GM10248 (cell line): Measurements from ENCODE around the gene XRN1.
A peak's percentile ranks its signal among the peaks of the same experiment; 100 is the strongest.
"Not testable (repeated sequence)": the region's sequence is repeated elsewhere in the genome, so short reads cannot be mapped to it uniquely, and the experiment has no call there.

Experiments
- CTCF ChIA-PET: fragments of 300-600 bp; sonication (Branson Sonifier 250); formaldehyde crosslinking; extraction: SDS; loops from one replicate; lab custom pipeline; 2021; ENCODE audit warnings: antibody characterized with exemption; lab: Yijun Ruan, JAX
- POLR2A ChIA-PET: fragments of 350-650 bp; sonication (Branson Sonifier 250); formaldehyde crosslinking; extraction: SDS; loops from one replicate; lab custom pipeline; 2020; ENCODE audit warnings: antibody characterized with exemption; lab: Yijun Ruan, JAX
- DNase-seq: peaks from one replicate; pipeline ENCODE4 v3.0.0; 2012; ENCODE audit errors: extremely low spot score
- TF ChIP-seq, protein P1 (sequence below): IDR thresholded peaks from 2 replicates; pipeline ENCODE4 v1.5.1; 2012; ENCODE audit warnings: mild to moderate bottlenecking, low read depth; ENCODE audit errors: extremely low read depth, missing control alignments, control extremely low read depth

XRN1 gene

GRCh38 chr3:142363936-142364467, 83.8 kb downstream of the XRN1 start:
- ChIA-PET POLR2A (no interaction called here), CTCF (no interaction called here)
- TF ChIP-seq, protein P1, sequence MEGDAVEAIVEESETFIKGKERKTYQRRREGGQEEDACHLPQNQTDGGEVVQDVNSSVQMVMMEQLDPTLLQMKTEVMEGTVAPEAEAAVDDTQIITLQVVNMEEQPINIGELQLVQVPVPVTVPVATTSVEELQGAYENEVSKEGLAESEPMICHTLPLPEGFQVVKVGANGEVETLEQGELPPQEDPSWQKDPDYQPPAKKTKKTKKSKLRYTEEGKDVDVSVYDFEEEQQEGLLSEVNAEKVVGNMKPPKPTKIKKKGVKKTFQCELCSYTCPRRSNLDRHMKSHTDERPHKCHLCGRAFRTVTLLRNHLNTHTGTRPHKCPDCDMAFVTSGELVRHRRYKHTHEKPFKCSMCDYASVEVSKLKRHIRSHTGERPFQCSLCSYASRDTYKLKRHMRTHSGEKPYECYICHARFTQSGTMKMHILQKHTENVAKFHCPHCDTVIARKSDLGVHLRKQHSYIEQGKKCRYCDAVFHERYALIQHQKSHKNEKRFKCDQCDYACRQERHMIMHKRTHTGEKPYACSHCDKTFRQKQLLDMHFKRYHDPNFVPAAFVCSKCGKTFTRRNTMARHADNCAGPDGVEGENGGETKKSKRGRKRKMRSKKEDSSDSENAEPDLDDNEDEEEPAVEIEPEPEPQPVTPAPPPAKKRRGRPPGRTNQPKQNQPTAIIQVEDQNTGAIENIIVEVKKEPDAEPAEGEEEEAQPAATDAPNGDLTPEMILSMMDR: no peak
- DNase-seq: no peak

DNA sequence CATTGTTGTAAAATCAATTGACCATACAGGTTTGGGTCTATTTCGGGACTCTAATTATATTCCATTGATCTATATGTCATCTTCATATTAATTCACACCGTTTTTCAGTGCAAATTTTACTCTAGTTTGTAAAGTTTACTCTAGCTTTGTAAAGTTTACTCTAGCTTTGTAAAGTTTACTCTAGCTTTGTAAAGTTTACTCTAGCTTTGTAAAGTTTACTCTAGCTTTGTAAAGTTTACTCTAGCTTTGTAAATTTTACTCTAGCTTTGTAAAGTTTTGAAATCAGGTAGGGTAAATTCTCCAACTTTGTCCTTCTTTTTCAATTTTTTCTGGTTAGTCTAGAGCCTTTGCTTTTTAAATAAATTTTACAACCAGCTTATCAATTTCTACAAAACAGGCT, 84.4 kb downstream of the XRN1 start:
- POLR2A ChIA-PET, DNase-seq: not testable (repeated sequence)
- CTCF ChIA-PET: interaction anchor here (0.7 kb wide), 1 partner anchor 23 kb away, joined by 3 read pairs; no protein-coding TSS in a partner anchor

DNA sequence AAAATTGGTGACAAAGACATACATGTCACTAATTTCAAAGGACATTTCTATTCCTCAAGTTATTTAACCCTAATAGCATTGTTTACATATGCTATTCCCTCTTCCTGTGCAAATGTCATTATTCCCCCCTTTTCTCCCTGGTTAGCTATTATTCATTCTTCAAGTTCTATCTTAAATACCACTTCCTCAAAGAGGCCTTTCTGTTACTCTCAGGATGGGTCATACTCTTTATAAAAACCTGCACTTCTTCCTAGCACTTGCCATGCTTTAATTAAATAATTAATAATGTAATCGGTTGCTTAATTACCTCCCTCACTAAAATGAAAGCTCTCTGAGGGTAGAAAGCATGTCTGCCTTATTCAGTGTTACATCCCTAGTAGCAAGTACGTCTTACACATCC, 88.5 kb downstream of the XRN1 start:
- no peak for DNase-seq
- TF ChIP-seq, protein P1: no peak
- ChIA-PET POLR2A (no interaction called here), CTCF (interaction anchor here (1.4 kb wide), 1 partner anchor 14 kb away, joined by 4 read pairs; no protein-coding TSS in a partner anchor)

- TF ChIP-seq, protein P1: no peak
- ChIA-PET POLR2A (no interaction called here), CTCF (interaction anchor here (1.3 kb wide), 1 partner anchor 10 kb away, joined by 4 read pairs; no protein-coding TSS in a partner anchor)
- no peak for DNase-seq
Measured at GRCh38 chr3:142356818-142357217, 91.0 kb downstream of the XRN1 start.

DNA sequence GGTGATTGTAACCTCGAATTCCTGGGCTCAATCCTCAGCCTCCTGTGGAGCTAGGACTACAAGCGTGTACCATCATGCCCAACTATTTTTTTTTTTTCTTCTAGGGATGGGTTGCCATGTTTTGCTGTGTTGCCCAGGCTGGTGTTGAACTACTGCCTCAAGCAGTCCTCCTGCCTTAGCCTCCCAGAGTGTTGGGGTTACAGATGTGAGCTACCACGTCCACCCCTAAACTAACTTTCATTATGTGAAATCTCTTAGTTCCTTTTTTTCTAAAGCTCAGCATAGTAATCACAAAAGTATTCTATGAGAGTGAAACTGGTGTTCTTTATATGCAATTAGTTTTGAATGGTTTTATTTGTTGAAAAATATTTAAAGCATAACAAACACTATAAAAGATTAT, 92.1 kb downstream of the XRN1 start:
- peak; percentile 24 for DNase-seq
- POLR2A ChIA-PET: interaction anchor here (0.7 kb wide), 1 partner anchor 477 kb away, joined by 3 read pairs; no protein-coding TSS in a partner anchor
- CTCF ChIA-PET: interaction anchor here (0.6 kb wide), 1 partner anchor 785 kb away, joined by 3 read pairs; no protein-coding TSS in a partner anchor

DNA sequence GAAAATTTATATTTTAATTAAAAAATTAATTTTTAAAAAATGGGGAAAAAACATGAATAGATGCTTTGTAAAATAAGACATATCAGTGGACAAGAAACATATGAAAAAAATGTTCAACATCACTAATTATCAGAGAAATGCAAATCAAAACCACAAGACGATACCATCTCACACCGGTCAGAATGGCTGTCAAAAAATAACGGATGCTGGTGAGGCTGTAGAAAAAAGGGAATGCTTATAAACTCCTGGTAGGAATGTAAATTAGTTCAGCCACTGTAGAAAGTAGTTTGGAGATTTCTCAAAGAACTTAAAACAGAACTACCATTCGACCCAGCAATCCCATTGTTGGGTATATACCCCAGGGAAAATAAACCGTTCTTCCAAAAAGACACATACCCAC, 93.8 kb downstream of the XRN1 start:
- ChIA-PET CTCF (no interaction called here), POLR2A (no interaction called here)
- TF ChIP-seq, protein P1: no peak
- no peak for DNase-seq

More for the DNA sequence above, 92.1 kb downstream of the XRN1 start:
- TF ChIP-seq, protein P1: no peak

GRCh38 chr3:142353571-142353970, 94.3 kb downstream of the XRN1 start:
- TF ChIP-seq, protein P1: no peak
- POLR2A ChIA-PET: no interaction called here

GRCh38 chr3:142352698-142353097, 95.1 kb downstream of the XRN1 start:
- CTCF ChIA-PET, DNase-seq, POLR2A ChIA-PET: not testable (repeated sequence)

More at GRCh38 chr3:142353571-142353970, 94.3 kb downstream of the XRN1 start:
- DNase-seq: no peak
- CTCF ChIA-PET: no interaction called here
